GM19351 (cell line): ENCODE measurements around the gene IQCE.

ENCODE experiments used
- ATAC-seq: cut with Tn5 transposase; IDR thresholded peaks from one replicate; pipeline ENCODE4 v1.9.1; 2021; ENCODE audit warnings: mild to moderate bottlenecking, moderate library complexity; ENCODE audit not compliant: unreplicated experiment

Gene IQCE

DNA sequence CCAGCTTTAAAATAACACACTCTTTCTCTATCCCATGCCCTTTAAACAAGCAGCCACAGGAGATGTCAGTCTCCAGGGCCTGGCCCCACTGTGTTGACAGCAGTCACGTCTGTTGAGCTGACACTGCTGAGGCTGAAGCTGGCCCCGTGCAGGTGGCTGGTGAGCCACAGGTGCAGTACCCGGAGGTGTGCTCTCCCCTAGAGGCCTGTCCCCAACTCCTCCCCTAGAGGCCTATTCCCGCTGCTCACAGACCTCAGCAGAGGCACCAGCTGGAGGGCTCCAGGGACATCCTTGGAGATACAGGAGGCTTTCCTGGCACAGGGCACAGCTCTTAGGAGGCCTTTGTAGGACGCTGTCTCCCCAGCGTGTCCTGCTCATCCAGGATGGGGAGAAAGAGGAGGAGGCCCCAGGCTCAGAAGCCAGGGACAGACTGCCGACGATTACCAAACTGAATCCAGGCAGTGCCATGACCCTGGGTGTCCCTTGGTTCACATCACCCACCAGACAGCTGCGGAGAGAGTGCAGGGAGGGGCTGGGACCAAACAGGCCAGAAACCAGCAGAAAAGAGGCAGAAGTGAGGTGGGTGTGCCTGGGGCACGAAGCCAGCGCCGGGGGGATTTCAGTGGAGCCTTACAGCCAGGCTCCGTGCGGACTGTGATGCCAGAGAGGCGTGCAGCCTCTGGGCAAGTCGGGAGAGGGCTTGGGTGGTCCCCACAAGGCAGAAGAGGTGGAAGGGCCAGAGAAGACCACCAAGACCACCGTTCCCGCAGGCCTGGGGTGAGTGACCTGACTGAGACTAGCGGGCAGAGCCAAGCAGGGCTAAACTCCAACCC, 54.5 kb downstream of the IQCE start:
- no peak for ATAC-seq

DNA sequence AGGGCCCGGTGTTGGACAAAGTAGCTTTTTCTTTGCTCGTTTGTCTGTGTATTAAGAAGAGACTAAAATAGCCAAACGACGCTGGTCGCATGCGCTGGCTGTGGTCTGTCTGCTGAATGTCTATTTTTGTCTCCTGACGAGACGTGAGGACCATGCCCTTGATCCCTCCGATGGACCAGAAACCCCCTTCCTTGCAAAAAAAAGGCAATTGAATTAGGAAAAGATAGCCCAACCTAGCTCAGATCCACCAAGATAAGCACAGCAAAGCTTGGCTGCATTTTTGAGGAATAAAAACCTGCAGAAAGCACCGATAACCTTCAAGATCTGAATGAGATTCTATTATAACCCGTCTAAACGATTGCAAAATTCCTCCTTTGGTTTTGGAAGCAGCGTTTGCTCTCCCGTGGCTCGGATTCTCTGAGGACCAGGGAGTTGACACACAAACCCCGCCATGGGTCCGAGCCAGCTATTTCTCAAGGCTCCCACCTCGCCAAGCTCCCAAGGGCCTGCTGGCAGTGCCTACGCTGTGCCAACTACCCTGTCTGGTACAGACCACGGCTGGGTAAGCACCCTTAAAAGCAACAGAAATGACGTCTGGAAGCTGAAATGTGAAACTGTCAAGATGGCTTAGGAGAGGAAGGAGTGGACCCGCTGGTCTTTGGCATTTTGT, 55.3 kb downstream of the IQCE start:
- ATAC-seq = no peak

DNA sequence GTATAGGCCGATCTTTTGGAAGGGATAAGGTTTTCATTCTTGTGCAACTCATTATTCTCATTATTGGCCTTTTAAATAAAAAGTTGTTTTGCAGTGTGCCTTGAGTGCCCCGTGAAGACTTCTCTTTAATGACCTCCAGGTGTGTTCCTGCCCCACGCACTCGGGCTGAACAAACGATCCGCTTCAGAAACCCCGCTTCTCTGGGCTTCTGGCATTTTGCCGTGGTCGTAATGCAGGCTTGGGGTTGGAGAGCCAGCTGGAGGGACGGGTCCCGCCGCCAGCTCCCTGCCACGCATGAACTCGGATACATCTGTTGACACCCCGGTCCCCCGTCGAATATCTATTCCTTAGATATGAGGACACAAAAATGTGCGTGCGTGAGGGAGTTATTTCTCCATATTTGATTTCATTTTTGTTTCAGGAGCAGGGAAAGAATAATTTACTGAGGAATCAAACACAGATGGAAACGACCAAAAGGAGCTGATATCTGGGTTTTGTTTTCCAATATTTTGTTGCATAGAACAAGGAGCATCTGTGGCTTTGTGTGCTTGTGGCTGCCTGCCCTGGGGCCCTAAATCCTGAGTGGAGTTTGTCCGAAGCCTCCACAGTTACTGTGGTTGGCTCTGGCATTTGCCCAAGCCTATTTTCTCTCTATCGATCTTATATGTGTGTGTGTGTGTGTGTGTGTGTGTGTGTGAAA, 56.0 kb downstream of the IQCE start:
- no peak for ATAC-seq

DNA sequence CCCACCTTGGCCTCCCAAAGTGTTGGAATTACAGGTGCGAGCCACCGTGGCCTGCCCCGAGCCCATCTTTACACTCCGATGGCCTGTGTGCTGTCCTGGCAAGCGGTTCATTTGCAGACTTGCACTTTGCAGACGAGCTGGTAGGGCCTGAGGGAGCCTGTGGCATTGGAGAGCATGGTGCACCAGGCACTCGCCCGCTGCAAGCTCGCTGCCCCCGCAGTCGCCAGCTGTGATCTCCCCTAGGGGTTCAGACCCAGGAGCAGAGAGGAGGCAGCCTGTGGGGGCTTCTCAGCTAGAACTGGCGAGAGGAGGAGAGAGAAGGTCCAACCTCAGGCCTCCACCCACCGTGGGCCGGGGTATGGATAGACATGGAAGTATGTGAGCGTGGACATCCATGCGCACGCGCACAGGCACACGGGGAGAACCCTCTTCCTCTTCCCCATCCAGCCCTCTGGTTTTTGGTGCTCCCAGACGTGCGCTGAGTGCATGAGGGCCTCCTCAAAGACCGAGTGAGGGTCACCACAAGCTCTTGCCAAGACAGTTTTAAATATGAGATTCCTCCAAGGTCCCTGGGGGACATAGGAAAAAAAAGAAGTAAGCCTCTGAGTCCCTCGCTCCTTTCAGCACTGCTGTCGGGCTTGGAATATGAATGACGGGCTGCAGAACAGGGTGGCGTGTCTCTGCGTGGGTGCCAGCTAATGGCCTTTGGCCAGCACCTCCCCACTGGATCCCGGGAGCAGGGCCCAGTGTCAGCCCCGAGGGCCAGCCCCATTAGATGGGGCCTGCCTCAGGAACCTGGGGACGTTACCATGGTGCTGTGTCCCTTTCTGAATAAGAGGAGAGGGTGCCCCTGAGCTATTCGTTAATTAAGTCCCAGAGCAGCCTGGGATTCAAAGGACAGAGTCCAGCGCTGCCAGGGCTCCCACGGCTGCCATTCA, 57.9 kb downstream of the IQCE start:
- ATAC-seq = no peak

DNA sequence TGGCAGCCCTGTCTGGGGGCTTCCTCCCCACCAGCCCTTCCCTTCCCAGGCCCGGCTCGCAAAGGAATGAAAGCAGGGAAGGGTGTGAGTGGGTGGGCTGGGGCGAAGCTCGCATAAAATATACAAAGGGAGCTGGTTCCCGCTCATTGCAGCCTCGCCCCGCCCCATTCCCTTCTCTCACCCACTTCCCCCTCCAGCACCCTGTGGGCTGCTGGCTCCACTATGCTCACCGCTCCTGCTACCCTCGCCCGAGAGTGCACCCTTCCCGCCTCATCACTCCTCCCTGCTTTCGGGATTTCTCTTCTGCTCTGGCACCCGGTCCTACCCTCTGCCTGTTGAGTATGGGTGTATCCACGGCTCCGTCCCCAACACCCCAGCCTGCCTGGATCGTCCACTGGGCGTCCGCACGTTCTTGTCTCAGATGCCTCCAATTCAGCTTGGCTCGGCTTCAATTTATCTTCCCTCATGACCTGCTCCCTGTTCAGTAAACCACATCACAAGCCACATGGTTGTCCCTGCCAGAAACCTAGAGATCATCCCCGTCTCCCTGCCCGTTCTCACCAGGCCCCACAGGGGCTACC, 58.6 kb downstream of the IQCE start:
- ATAC-seq = no peak

DNA sequence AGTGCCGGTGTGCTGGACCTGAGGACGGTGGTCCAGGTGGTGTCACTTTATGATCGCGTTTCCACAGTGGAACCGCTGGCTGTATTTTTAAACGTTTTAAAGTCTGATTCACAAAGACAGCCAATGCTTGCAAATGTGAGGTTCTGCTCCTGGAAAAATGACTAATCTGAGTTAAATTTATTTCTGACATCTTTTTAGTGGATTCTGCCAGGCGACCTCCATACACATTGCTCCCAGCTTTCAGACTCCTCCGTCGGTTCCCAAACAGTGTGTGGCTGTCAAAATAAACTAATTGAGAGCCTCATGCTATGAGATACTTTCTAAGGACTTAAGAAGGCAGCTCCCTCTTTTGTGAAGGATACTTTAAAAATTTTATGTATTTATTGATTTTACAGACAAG, 60.3 kb downstream of the IQCE start:
- no peak for ATAC-seq

DNA sequence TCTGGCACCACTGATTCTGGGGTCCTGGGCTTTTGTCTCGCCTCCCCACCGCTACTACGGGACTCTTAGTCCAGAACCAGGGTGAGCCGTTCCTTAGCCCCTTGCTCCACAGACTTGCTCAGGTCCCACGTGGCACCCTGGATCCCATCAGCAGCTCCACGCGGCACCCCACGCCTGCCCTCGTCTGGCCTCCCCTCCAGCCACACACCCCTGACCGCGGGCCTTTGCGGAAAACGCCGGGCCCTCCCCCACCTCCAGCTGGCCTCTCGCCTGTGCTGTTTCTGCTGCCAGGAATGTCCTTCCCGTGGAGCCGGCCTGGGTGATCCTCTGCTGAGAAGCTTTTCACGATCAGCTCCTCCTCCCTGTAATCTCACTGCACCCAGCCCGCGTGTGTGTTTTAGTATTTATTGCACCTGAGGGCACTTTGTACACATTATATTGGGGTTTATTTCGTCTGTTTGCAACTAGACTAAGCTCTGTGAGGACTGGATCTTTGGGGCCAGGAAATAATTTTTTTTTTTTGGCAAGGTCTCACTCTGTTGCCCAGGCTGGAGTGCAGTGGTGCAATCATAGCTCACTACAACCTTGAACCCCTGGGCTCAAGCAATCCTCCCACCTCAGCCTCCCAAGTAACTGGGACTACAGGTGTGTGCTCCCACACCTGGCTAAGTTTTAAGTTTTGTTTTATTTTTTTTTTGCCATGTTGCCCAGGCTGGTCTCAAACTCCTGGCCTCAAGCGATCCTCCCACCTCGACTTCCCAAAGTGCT, 62.5 kb downstream of the IQCE start:
- ATAC-seq = no peak

DNA sequence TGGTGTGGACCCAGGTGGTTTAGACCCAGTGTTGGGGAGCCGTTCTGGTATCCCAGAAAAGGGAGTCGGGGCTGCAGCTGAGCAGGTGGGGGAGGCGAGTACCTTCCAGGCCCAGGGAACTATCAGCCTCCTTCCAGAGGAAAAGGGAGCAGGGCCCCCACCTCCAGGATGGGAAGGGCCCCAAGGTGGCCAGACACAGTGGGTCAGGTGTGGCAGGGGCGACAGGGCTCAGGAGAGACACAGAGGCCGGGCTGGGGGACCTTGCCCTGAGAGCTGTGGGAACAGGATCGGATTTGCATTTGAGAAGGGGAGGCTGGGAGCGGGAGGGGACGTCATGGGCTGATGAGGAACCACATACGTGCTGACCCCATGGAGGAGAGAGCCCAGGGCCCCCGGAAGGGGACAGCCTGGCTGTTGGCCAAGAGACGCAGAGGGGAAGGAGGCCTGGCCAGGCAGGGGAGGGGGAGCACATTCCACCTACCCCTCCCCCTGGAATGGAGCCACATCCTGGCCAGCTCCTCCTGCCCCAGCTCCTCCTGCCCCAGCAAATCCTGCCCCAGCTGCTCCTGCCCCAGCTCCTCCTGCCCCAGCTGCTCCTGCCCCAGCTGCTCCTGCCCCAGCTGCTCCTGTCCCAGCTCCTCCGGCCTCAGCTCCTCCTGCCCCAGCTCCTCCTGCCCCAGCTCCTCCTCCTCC, 63.3 kb downstream of the IQCE start:
- ATAC-seq = no peak

DNA sequence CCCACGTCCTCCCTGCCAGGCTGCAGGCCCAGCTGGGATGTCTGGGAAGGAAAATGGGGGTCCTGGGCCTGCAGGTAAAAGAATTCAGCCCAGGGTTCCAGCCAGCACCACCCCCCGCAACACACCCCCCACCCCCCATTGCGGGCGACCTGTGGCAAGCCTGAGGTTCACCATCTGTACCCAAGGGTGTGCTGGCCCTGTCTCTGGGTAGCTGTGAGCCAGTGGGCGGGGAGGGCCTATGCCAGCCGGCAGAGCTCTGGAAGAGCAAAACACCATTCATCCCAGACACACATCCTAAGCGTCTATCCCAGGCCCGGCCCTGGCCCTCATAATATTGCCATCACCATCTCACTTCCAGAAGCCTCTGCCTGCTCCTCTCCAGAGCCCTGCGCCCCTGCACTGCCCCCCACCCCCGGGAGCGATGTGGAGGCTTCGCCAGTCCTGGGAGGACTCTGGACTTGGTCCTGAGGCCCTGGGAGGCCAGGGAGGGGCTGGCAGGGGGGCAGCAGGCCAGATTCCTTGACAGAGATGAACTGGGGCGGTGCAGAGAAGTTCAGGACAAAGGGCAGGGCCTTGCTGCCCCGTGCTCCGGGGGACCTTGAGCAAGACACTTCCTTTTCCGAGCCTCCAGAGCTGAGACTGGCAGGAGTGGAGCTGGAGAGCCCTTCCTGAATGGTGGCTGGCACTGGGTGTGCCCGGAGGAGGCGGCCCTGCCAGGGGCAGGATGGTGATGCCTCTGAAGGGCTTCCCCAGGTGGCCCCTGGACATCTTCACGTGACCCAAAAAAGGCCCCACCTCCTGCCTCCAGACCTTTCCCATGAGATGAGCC, 64.3 kb downstream of the IQCE start:
- ATAC-seq = no peak

DNA sequence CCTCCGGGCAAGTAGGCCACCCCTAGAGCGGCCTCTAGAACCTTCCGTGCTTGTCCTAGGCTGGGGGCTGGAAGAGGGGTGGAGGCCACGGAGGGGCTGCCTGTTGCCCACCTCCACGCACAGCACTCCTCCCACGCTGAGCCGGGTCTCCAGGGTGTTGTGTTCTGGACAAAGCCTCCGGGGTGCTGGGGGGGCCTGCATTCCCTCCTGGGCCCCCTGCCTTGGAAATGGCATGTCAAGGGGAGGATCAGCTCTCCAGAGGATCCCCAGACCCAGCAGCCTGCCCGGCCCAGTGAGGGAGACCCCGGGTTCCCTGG, 64.9 kb downstream of the IQCE start:
- ATAC-seq = no peak

DNA sequence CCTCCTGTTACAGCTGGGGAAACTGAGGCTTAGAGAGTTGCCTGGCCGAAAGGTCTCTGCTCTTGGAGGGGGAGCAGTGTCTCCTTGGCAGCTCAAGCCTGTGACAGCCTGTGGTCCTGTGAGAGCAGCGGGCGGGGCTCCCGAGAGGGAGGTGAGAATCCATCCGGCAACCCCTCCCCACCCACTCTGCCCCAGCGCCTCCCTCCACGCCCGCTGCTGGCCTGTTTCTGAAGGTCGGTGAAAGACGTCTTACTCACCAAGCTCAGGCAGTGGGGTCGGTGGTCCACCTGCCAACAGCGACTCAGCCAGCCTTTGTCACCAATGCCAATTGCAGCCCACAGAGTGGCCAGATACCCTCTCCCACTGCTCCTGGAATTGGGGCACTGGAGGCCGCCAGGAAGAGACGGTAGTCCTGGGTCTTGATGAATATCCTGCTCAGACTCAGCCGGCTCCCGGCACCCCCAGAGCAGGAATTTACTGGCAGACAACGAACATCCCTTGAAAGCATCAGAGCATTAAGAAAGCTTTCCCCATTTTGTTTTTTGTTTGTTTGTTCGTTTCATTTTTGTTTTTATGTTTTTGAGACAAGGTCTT, 65.6 kb downstream of the IQCE start:
- no peak for ATAC-seq

DNA sequence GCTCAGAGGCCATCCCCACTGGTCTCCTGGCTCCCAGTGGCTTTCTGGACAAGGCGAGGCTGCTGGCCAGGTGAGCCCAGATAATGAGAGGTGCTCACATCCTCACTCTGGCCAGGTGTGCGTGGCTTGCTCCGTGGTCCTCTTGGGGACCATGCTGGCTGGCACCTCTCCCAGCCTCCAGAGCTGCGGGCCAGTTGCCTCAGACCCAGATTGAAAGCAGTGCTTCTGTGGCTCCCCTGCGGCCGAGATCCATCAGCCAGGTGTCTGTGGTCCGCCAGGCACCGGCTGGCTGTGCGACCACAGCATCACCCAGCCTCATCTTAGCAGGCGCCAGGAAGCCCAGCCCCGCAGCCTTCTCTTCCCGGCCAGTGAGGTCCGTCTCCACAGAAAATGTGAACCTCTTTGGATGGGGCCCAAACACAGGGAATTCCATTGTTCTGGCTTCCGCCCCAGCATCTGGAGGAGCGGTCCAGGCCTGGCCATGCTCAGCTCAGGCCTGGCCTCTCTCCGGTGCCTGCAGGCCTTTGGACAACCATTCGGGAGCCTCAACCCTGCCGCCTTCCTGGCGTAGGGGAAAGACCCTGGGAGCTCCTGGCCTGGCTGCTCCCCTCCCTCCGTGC, 67.8 kb downstream of the IQCE start:
- ATAC-seq = no peak

DNA sequence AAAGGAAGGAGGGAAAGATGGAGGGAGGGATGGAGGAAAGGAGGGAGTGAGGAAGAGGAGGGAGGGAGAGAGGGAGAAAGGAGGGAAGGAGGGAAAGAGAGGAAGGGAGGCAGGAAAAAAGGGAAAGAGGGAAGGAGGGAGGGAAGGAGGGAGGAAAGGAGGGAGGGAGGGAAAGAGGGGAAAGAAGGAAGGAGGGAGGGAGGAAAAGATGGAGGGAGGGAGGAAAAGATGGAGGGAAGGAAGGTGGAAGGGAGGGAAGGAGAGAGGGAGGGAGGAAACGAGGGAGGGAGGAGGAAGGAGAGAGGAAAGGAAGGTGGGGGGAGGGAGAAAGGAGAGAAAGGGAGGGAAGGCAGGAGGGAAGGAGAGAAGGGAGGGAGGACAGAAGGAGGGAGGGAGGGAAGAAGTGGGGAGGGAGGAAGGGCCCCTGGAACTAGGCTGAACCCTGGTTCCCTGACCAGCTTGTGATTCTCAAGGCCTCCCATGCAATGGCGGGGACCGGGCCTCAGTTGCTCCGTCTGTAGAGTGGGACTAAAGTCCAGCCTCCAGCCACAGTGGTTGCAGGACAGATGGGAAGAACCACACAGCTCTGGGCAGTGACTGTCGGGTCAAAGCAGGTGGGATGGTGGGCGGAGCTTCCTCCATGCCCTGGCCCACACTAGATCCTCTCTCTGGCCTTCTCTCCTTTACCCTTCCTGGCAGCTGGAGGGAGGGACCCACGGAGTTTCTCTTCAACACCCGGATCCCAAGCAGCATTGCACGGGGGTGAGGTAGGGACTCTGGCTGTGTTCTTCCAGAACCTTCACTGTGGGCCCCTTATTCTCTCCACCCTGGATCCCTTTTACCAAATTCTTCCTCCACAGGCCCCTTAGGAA, 68.7 kb downstream of the IQCE start:
- no peak for ATAC-seq

DNA sequence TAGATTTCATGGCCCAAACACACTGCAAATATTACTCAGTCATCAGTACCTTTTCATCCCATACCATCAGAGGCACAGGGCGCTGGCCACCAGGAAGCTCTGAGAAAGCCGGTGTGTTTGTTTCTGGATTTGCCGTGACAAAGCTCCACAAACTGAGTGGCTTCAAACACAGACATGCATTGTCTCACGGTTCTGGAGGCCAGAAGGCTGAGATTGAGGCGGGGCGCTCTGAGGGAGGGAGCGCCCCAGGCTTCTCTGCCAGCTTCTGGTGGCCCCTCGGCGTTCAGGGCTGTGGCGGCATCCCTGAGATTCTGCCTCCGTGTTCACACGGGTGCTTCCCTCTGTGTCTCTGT, 69.3 kb downstream of the IQCE start:
- no peak for ATAC-seq

DNA sequence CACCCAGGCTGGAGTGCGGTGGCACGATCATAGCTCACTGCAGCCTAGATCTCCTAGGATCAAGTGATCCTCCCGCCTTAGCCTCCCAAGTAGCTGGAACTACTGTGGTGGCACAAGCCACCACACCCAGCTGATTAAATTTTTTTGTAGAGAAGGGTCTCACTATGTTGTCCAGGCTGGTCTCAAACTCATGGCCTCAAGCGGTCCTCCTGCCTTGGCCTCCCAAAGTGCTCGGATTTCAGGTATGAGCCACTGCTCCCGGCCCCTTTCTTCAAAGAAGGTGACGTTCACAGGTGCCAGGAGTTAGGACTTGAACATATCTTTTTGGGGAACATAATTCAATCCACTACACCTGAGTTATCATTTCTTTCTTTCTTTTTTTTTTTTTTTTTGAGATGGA, 70.1 kb downstream of the IQCE start:
- no peak for ATAC-seq

DNA sequence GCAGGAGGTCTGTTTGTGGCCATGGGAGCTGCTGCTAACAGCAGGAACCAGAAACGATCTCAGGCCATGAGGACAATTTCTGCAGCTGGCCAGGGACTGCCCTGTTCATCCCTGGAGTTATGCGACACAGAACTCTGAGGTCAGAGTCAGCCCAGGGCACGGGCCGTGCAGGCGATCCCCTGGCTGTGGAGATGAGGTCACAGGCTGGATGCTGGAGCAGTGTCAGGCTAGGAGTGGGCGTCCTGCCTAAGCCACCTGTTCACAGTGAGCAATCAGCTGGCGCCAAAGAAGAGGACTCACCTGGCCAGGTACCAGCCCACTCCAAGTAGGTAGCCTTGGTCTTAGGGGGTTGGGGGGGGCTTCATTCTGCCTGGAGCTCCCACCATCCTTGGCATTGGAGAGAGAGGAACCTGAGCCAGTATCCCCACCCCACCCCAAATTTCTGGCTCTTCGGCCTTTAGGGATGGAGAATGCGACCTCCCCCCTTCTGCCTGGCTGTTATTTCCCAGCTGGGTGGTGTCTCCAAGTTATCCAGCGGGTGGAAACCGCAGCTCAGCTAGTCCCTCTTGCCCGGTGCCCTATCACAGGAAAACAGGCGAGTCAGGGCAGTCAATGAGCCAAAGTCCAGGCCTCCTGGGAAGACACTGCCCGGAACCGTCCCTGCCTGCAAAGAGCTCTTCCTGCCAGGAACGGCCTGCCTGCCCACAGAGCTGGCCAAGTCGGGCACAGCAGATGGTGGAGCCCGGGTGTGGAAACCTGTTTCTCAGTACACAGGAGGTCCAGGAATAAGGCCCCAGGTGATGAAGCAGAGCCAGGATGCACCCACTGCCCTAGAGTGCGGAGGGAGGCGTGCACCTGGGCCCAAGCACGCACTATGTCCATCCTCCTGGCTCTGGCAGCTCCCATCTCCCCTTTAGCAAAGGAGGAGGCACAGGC, 71.2 kb downstream of the IQCE start:
- ATAC-seq = no peak
